HAP-1 (cell line): ENCODE results near the gene RPL39L.
"Not testable (repeated sequence)": the region's sequence is repeated elsewhere in the genome, so short reads cannot be mapped to it uniquely, and the experiment has no call there.

Experiments
- DNase-seq, 2 experiments: peaks; one replicate each; pipeline ENCODE4 v3.0.0-alpha.2; 2016 to 2020; ENCODE audit warnings: low spot score in 2 of 2
- H3K27me3 ChIP-seq: fragments of 250-450 bp; sonication (Bioruptor Pico); 2 replicates; pipeline ENCODE4 v1.5.1; 2020; ENCODE audit warnings: low read depth, mild to moderate bottlenecking, moderate library complexity
- H3K36me3 ChIP-seq: fragments of 250-450 bp; sonication (Bioruptor Pico); replicated peaks from 2 replicates; pipeline ENCODE4 v1.5.1; 2020; ENCODE audit warnings: mild to moderate bottlenecking
- H3K4me1 ChIP-seq: fragments of 250-450 bp; sonication (Bioruptor Pico); 2 replicates; pipeline ENCODE4 v1.5.1; 2020; ENCODE audit warnings: mild to moderate bottlenecking
- H3K4me3 ChIP-seq: fragments of 250-450 bp; sonication (Bioruptor Pico); 2 replicates; pipeline ENCODE4 v1.5.1; 2020; ENCODE audit warnings: mild to moderate bottlenecking, moderate library complexity
- H3K9me3 ChIP-seq: fragments of 250-450 bp; sonication (Bioruptor Pico); 2 replicates; pipeline ENCODE4 v1.5.1; 2020; ENCODE audit warnings: mild to moderate bottlenecking, moderate library complexity
- in situ Hi-C: fragments of 300-500 bp; cut with MboI; formaldehyde crosslinking; loops from 3 replicates; pipeline ENCODE4 v1.14.3; 2020; ENCODE audit warnings: low sequenced_read_pairs, inconsistent platforms, mixed read lengths

The RPL39L gene

DNA sequence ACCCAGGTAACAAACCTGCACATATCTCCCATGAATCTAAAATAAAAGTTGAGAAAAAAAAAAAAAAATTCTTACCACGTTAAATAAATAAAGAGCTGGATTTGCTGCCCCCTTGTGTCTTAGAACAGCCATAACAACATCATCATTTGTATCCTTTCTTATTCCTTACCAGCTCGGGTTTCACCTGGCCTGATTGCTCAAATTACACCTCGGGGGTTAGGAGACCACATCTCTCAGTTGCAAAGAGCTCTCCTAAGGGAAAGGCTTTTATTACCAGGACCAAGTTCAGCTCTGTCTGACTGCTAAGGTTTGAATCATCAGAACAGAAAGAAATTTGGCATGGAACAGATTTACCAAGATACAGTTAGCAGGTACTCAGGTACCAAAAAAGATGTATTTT lies 25.8 kb upstream of the RPL39L start:
- Histone ChIP-seq H3K9me3 (no peaks in the 10 kb centered on the region), H3K36me3 (no peaks in the 10 kb centered on the region), H3K4me1 (no peaks in the 10 kb centered on the region), H3K27me3 (peaks cover 3% of the 10 kb centered on the region; the same call in 1 of the 2 replicates), H3K4me3 (no peak overlapping the region)
- in situ Hi-C loops: no loop called here
- DNase-seq: peak; percentile 67

DNA sequence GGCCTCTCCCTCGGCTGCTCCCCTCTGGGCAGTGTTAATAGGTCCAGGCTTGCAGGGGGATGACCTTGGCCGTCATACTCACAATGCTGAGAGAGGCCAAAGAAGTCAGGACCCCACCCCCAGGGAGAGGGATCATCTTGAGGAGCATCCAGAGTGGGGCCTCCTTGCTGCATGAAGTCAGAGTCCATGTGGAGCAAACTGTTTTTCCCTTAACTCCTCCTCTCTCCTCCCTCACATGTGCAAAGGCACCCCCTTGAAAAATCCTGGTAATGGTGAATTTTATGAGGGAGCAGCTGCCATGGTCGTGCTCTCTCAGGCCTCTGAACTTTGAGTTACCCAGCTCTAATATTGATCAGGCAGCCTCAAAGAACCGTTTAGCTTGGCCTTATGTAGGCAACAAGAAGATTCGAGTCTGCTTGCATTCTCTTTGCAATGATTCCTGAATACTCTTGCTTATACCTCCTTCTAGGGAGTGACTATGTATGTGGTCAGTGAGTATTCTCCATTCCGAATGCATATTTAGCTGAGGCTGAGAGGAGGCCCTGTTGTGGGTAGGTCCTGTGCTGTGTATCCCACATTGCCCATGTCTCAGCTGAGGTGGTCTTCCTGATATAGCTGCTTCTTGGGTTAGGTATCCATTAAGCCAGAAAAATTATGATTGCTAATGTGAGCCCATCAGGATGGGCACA lies 23.1 kb upstream of the RPL39L start:
- no peak for DNase-seq
- no peaks in the 10 kb centered on the region for H3K4me1 ChIP-seq
- no peaks in the 10 kb centered on the region for H3K9me3 ChIP-seq
- H3K36me3 ChIP-seq: no peaks in the 10 kb centered on the region
- H3K4me3 ChIP-seq: no peak overlapping the region
- in situ Hi-C loops: no loop called here
- peaks cover 3% of the 10 kb centered on the region; the same call in 1 of the 2 replicates for H3K27me3 ChIP-seq

DNA sequence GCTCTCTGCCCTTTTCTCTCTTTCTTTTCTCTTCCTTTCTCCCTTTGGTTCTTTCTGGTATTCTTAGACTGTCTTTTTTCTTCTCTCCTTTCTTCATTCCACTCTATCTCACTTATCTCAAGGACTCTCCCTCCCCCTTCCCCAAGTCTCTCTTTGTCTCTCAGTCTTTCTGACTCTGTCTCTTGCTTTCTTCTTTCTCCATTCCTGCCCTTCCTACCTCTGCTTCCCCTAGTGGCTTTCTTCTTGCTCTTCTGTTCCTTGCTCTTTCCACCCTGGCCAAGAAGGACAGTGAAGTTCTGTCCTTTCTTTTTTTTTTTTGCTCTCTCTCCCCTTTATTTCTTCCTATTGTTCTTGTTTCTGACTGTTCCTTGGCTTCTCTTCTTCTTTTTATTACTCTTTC lies 22.3 kb upstream of the RPL39L start:
- Histone ChIP-seq H3K36me3 (no peaks in the 10 kb centered on the region), H3K4me3 (no peak overlapping the region), H3K9me3 (no peaks in the 10 kb centered on the region), H3K4me1 (no peaks in the 10 kb centered on the region), H3K27me3 (peaks cover 3% of the 10 kb centered on the region; the same call in 1 of the 2 replicates)
- in situ Hi-C loops: no loop called here
- no peak for DNase-seq

DNA sequence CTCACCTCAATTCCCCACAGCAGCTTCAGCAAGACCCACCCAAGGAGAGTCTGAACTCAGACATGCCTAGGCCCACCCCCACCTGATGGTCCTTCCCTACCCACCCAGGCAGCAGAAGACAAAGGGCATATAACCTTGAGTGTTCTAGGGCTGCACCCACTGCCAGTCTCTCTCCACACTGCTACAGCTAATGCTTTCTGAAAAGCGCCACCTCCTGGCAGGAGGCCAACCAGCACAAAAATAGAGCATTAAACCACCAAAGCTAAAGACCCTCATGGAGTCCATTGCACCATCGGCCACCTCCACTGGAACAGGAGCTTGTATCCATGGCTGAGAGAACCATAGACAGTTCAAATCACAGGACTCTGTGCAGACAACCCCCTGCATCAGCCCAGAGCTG lies 11.3 kb upstream of the RPL39L start:
- in situ Hi-C loops: no loop called here
- no peak overlapping the region for H3K4me3 ChIP-seq
- DNase-seq: peak in 1 of 2 experiments; percentile 69

DNA sequence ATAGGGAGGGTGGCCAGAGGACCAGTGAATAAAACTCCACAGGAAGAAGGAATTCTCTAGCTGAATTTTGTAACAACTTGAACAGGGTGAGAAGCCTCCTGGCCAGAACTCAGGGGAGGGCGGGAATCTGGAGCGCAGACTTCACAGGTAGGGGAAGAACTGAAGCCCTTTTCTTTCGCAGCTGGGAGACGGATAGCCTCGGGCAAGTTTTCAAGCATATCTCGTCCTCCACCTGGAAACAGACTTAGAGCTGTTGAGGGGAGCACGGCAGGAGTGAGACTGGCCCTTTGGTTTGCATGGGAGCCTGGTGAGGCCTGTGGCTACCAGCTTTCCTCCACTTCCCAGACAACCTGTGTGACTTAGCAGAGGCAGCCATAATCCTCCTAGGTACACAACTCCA lies 10.9 kb upstream of the RPL39L start:
- no peaks in the 10 kb centered on the region for H3K36me3 ChIP-seq
- 0 out of 2 replicates have a peak, but pooled peaks cover 5% of the 10 kb centered on the region for H3K27me3 ChIP-seq
- DNase-seq: no peak
- peaks cover 5% of the 10 kb centered on the region; the same call in 1 of the 2 replicates for H3K9me3 ChIP-seq
- in situ Hi-C loops: no loop called here
- H3K4me3 ChIP-seq: no peak overlapping the region
- no peaks in the 10 kb centered on the region for H3K4me1 ChIP-seq

More for the DNA sequence above, 11.3 kb upstream of the RPL39L start:
- Histone ChIP-seq H3K4me1 (no peaks in the 10 kb centered on the region), H3K9me3 (peaks cover 5% of the 10 kb centered on the region; the same call in 1 of the 2 replicates), H3K36me3 (no peaks in the 10 kb centered on the region), H3K27me3 (0 out of 2 replicates have a peak, but pooled peaks cover 5% of the 10 kb centered on the region)

DNA sequence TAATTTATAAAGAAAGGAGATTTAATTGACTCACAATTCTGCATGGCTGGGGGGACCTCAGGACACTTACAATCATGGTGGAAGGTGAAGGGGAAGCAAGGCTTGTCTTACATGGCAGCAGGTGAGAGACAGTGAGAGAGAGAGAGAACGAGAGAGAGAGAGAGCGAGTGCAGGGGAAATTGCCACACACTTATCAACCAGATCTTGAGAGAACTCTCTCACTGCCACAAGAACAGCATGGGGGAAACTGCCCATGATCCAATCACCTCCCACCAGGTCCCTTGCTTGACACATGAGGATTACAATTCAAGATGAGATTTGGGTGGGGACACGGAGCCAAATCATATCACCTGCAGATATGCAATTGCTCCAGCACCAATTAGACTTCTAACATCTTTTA lies 7.1 kb upstream of the RPL39L start:
- H3K4me3 ChIP-seq: no peak overlapping the region
- in situ Hi-C loops: loop anchor here (25.0 kb wide), 1 partner anchor 309 kb away; the partner anchor contains the start of gene ADIPOQ
- no peaks in the 10 kb centered on the region for H3K36me3 ChIP-seq
- H3K4me1 ChIP-seq: no peaks in the 10 kb centered on the region
- DNase-seq: no peak
- H3K9me3 ChIP-seq: peaks cover 5% of the 10 kb centered on the region; the same call in 1 of the 2 replicates
- 0 out of 2 replicates have a peak, but pooled peaks cover 2% of the 10 kb centered on the region for H3K27me3 ChIP-seq

DNA sequence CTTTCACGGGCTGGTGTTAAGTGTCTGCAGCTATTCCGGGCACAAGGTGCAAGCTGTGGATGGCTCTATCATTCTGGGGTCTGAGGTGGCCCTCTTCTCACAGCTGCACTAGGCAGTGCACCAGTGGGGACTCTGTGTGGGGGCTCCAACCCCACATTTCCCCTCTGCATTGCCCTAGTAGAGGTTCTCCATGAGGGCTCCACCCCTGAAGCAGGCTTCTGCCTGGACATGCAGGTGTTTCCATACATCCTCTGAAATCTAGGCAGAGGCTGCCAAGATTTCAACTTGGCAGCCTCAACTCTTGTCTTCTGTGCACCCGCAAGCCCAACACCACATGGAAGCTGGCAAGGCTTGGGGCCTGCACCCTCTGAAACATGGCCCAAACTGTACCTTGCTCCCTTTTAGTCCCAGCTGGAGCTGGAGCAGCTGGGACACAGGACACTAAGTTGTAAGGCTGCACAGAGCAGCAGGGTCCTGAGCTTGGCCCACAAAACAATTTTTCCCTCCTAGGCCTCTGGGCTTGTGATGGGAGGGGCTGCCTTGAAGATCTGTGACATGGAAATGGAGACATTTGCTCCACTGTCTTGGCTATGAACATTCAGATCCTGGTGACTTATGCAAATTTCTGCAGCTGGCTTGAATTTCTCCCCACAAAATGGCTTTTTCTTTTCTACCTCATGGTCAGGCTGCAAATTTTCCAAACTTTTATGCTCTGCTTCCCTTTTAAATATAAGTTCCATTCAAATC lies 6.0 kb upstream of the RPL39L start:
- no peak overlapping the region for H3K4me3 ChIP-seq
- H3K4me1 ChIP-seq: no peaks in the 10 kb centered on the region
- in situ Hi-C loops: loop anchor here (25.0 kb wide), 1 partner anchor 308 kb away; the partner anchor contains the start of gene ADIPOQ
- DNase-seq: no peak
- 0 out of 2 replicates have a peak, but pooled peaks cover 2% of the 10 kb centered on the region for H3K27me3 ChIP-seq
- H3K36me3 ChIP-seq: no peaks in the 10 kb centered on the region
- H3K9me3 ChIP-seq: peaks cover 5% of the 10 kb centered on the region; the same call in 1 of the 2 replicates

DNA sequence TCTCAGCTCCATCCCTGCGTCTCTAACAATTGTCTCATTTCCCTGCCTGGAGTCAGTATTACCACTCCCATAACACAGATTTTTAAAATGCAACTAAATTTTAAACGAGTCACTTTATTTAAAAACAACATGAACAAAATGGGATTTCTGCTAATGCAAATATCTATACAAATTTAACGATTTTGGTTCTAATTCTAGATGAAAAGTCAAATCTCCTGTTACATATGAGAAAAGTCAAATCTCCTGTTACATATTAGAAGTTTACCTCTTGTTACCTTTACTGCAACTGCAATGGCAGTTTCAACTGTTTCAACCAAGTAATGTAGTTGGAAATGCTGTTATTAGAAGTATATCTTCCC lies 578 bp upstream of the RPL39L start:
- Histone ChIP-seq H3K4me3 (peak overlapping the region; percentile 51), H3K4me1 (peaks cover 8% of the 10 kb centered on the region), H3K36me3 (no peaks in the 10 kb centered on the region; the same call in none of the 2 replicates), H3K27me3 (0 out of 2 replicates have a peak, but pooled peaks cover 2% of the 10 kb centered on the region), H3K9me3 (peaks cover 5% of the 10 kb centered on the region; the same call in 1 of the 2 replicates)
- DNase-seq: no peak
- in situ Hi-C loops: loop anchor here (25.0 kb wide), 1 partner anchor 303 kb away; the partner anchor contains the start of gene ADIPOQ

DNA sequence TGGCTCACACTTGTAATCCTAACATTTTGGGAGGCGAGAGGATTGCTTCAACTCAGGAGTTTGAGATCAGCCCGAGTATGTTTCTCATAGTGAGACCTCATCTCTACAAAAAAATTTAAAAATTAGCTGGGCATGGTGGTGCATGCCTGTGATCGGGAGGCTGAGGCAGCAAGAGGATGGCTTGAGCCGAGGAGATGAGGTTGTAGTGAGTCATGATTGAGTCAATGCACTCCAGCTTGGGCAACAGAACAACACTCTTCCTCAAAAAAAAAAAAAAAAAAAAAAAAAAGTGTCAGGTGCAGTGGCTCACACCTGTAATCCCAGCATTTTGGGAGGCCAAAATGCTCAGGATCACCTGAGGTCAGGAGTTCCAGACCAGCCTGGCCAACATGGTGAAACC lies 2.4 kb downstream of the RPL39L start:
- H3K27me3 ChIP-seq: no peaks in the 10 kb centered on the region
- 0 out of 2 replicates have a peak, but pooled peaks cover 5% of the 10 kb centered on the region for H3K9me3 ChIP-seq
- H3K4me3 ChIP-seq: no peak overlapping the region
- H3K4me1 ChIP-seq: peaks cover 8% of the 10 kb centered on the region
- H3K36me3 ChIP-seq: no peaks in the 10 kb centered on the region; the same call in none of the 2 replicates
- in situ Hi-C loops: loop anchor here (25.0 kb wide), 1 partner anchor 300 kb away; the partner anchor contains the start of gene ADIPOQ
- no peak for DNase-seq

DNA sequence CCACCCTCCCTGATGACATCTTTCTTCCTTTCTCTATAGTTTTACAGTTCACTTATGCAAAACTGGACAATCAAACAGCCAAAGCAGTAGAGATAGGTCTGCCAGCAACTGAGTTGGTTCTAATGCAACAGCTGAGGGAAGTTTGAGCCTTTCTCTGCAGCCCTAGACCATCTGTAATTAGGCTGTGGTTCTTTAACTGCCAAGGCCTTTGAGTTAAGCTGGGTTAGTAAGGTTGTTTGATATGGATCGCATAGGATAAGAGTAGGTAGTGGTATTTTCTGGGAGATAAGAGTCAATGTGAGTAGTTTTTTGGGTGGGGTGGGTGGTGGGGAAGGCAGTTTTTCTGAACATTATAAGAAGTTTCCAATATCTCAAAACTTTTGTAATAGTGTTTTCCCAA lies 3.0 kb downstream of the RPL39L start:
- in situ Hi-C loops: loop anchor here (25.0 kb wide), 1 partner anchor 299 kb away; the partner anchor contains the start of gene ADIPOQ
- H3K9me3 ChIP-seq: 0 out of 2 replicates have a peak, but pooled peaks cover 5% of the 10 kb centered on the region
- H3K27me3 ChIP-seq: no peaks in the 10 kb centered on the region
- no peaks in the 10 kb centered on the region; the same call in none of the 2 replicates for H3K36me3 ChIP-seq
- no peak for DNase-seq
- H3K4me1 ChIP-seq: peaks cover 8% of the 10 kb centered on the region
- no peak overlapping the region for H3K4me3 ChIP-seq

DNA sequence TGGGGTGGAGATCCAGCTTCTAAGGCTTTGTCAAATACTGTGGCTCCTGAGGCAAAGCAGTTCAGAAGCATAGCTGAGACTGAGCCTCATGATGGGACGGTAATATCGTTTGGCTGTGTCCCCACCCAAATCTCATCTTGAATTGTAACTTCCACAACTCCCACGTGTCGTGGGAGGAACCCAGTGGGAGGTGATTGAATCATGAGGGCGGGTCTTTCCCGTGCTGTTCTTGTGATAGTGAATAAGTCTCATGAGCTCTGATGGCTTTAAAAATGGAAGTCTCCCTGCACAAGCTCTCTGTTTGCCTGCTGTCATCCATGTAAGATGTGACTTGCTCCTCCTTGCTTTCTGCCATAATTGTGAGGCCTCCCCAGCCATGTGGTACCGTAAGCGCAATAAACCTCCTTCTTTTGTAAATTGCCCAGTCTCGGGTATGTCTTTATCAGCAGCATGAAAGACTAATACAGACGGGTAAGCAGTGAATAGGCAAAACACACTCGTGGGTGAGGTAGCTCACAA lies 4.1 kb downstream of the RPL39L start:
- H3K27me3 ChIP-seq, H3K9me3 ChIP-seq, H3K4me3 ChIP-seq, H3K4me1 ChIP-seq, DNase-seq, H3K36me3 ChIP-seq: not testable (repeated sequence)
- in situ Hi-C loops: loop anchor here (25.0 kb wide), 1 partner anchor 298 kb away; the partner anchor contains the start of gene ADIPOQ

DNA sequence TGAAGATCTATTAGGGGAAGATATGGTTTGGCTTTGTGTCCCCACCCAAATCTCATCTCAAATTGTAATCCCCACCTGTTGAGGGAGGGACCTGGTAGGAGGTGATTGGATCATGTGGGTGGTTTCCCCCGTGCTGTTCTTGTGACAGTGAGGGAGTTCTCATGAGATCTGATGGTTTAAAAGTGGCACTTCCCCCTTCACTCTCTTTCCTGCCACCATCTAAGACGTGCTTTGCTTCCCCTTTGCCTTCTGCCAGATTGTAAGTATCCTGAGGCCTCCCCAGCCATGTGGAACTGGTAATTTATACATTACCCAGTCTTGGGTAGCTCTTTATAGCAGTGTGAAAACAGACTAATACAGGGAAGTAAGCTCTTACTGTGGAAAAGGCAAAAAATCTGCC lies 6.1 kb downstream of the RPL39L start:
- DNase-seq: not testable (repeated sequence)
- in situ Hi-C loops: loop anchor here (25.0 kb wide), 1 partner anchor 296 kb away; the partner anchor contains the start of gene ADIPOQ

DNA sequence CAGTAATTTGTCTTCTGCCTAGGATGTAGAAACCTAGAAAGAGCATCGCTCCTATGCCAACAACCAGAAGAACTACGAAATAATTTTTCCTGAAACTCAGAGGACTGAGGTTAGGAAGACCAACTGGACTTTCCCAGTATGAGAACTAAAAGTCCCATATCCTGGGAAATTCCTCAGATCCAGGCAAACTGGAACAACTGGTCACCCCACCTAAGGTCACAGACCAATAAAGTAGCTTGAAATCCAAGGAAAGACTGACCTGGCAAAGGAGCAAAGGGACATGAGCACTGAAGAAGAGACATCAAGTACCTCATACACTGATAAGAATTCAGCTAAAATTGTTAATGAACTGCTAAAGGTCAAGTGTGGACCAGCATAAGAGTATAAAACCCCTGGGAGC lies 6.6 kb downstream of the RPL39L start:
- Histone ChIP-seq H3K27me3 (no peaks in the 10 kb centered on the region), H3K4me1 (no peaks in the 10 kb centered on the region), H3K4me3 (no peak overlapping the region), H3K36me3 (peaks cover 4% of the 10 kb centered on the region), H3K9me3 (0 out of 2 replicates have a peak, but pooled peaks cover 5% of the 10 kb centered on the region)
- in situ Hi-C loops: loop anchor here (25.0 kb wide), 1 partner anchor 295 kb away; the partner anchor contains the start of gene ADIPOQ
- no peak for DNase-seq

More for the DNA sequence above, 6.1 kb downstream of the RPL39L start:
- H3K4me1 ChIP-seq, H3K4me3 ChIP-seq, H3K36me3 ChIP-seq, H3K27me3 ChIP-seq, H3K9me3 ChIP-seq: not testable (repeated sequence)
